Astrocyte of the cerebellum (primary cell): ENCODE data around the gene SMPD3.

Source experiments
- DNase-seq: peaks from one replicate; pipeline ENCODE4 v3.0.0-alpha.2; 2011; ENCODE audit warnings: low read depth
- H3K4me3 ChIP-seq: 2 replicates; pipeline ENCODE4 v1.5.1; 2011; ENCODE audit warnings: mild to moderate bottlenecking, low read depth, low read length, moderate library complexity
- in situ Hi-C: cut with HindIII; loops from 2 replicates; pipeline ENCODE4 v1.10.0; 2017; ENCODE audit warnings: low sequenced_read_pairs
- TF ChIP-seq, protein P1 (sequence below): IDR thresholded peaks from 2 replicates; pipeline ENCODE4 v1.5.1; 2012; ENCODE audit warnings: low read length, low read depth, moderate library complexity, mild to moderate bottlenecking; ENCODE audit errors: missing control alignments

Gene SMPD3

DNA sequence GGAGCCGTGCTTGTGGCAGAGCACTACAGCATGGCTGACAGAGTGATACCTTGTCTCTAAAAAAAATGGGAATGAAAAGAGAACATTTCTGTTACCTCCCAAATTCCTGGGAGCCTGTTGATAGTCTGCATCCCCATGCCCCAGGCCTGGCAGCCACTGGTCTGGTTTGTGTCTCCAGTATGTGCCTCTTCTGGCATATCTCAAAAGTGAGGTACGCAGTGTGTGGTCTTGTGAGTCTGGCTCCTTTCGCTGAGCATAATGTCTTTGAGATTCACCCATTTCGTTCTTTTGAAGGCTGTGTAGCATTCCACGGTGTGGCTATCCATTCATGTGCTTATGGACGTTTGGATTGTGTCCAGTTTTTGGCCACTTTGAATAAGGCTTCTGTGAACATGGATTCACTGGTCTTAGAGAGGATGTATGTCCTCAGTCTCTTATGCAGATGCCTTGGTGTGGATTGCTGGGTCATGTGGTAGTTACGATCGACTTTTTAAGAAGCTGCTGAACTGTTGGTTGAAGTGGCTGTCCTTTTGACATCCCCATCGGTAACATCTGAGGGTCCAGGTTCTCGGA, 98.4 kb downstream of the SMPD3 start:
- in situ Hi-C loops = no loop called here
- TF ChIP-seq, protein P1, sequence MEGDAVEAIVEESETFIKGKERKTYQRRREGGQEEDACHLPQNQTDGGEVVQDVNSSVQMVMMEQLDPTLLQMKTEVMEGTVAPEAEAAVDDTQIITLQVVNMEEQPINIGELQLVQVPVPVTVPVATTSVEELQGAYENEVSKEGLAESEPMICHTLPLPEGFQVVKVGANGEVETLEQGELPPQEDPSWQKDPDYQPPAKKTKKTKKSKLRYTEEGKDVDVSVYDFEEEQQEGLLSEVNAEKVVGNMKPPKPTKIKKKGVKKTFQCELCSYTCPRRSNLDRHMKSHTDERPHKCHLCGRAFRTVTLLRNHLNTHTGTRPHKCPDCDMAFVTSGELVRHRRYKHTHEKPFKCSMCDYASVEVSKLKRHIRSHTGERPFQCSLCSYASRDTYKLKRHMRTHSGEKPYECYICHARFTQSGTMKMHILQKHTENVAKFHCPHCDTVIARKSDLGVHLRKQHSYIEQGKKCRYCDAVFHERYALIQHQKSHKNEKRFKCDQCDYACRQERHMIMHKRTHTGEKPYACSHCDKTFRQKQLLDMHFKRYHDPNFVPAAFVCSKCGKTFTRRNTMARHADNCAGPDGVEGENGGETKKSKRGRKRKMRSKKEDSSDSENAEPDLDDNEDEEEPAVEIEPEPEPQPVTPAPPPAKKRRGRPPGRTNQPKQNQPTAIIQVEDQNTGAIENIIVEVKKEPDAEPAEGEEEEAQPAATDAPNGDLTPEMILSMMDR = no peak

DNA sequence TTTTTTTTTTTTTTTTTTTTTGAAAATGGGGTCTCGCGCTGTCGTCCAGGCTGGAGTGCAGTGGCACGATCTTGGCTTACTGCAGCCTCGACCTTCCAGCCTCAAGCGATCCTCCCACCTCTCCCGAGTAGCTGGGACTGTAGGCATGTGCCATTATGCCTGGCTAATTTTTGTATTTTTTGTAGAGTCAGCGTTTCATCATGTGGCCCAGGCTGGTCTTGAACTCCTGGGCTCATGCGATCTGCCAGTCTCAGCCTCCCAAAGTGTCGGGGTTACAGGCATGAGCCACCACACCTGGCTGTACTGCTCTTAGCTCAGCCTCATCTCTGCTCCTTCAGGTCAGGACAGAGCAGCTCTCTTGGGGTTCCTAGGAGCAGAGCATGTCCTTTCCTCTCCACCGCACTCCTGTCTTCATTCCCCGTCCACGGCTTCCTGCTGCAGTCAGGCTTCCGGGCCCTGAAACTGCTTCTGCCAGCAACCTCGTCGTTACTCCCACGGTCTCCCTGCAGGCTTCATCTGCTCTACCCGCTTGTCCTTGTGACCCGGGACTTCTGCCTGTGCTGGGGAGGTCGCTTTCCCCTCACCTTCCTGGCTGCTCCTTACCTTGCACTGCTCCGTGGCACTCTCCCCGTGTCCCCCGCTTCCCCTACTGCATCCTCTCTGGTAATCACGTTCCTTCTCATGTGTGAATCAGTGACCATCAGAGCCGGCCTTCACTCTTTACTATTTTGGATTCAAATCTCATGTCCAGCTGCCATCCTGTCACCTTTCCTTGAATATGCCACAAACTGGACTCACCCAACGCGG, 99.5 kb downstream of the SMPD3 start:
- DNase-seq = no peak
- TF ChIP-seq, protein P1 = no peak
- in situ Hi-C loops = no loop called here
- H3K4me3 ChIP-seq = no peak overlapping the region

More for the DNA sequence above, 98.4 kb downstream of the SMPD3 start:
- no peak for DNase-seq
- no peak overlapping the region for H3K4me3 ChIP-seq

DNA sequence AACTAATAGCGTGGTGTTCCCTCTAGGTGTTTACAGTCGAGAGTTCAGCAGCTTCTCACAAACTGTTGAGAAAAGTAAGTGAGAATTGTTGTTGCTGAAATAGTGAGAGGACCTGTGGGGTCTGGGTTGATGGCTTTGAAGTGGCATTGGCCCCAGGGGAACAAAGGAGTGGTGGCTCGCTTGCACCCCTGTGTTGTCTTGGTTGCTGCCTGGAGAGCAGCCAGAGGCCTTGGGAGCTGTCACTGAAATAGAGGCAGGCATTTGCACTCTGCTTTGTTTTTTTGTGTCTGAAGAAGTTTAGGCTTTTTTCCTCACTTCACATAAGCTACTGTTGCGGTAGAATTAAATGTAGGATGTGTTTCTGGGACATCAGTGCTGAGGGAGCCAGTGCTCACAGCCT, 100.7 kb downstream of the SMPD3 start:
- TF ChIP-seq, protein P1 = no peak
- H3K4me3 ChIP-seq = no peak overlapping the region
- DNase-seq = no peak
- in situ Hi-C loops = no loop called here

DNA sequence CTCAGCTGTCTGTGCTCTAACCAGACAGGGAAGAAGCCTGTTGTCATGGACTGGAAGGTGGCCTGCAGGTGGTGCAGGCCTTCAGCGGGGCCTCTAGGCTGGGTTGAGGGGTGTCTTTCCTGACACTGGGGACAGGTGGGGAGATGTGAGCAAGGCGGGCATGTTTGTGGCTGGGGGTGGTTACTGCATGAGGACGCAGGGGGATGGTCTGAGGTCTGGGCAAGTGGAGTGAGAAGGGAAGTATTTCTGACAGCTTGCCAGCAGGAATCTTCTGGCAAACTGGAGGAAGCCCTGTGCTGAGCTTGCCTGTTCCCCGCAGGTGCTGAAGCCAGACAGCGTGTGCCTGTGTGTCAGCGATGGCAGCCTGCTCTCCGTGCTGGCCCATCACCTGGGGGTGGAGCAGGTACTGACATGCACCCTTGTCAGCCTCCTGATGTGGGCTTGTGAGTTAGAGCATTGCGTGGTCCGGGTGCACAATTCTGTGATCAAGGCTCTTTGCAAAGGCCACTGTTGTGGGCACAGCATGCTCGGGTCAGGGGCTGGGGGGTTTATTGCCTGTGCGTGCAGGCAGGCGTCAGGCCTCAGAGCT, 101.3 kb downstream of the SMPD3 start:
- no peak for DNase-seq
- TF ChIP-seq, protein P1 = no peak
- in situ Hi-C loops = no loop called here
- H3K4me3 ChIP-seq = no peak overlapping the region

DNA sequence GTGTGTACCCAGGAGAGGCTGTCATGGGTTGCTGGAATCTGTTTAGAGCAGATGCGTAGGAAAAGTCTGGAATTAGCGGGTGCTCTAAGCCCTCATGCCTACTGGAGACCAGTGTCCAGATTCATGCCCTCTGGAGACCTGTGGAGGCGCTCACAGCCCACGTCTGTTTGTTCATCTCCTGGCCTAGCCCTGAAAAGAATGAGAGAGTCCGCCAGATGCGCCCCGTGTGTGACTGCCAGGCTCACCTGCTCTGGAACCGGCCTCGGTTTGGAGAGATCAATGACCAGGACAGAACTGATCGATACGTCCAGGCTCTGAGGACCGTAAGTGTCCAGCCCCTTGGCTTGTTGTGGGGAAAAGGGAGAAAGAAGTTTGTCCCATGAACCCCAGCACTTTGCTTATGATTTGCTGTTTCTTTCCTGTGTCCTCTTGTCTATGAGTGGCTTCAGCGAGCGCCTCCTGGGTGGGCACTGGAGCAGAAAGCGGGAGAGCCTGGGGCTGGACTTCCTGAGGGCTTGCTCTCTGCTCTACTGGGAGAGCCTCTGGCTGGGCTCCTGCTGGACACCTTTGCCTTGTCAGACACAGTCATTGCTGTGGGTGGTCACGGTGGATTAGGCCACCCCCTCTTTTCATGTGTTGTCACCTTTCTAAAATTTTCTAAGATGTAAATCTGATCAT, 102.2 kb downstream of the SMPD3 start:
- TF ChIP-seq, protein P1 = no peak
- DNase-seq = no peak
- no peak overlapping the region for H3K4me3 ChIP-seq
- in situ Hi-C loops = no loop called here

DNA sequence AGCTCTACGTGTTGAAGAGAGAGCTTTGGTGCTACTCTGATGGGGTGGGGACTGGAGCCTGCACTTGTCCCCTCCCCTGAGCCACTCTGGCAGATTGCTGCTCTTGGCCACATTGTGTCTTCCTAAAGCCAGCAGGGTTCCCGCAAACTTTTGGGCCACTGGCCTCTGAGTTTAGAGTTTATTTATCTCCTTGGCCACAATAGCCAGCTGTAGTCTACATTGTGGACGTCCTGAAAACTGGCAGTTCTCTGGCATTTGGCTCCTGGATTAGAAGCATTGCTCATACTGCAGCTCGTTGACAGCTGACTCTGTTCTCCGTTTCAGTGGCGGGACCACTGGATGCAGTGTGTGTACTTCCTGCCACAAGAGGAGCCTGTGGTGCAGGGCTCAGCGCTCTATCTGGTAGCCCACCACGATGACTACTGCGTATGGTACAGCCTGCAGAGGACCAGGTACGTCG, 102.9 kb downstream of the SMPD3 start:
- H3K4me3 ChIP-seq = no peak overlapping the region
- no peak for DNase-seq
- in situ Hi-C loops = no loop called here
- TF ChIP-seq, protein P1 = no peak
